ENCODE results near the gene RPS15. TPM values are rescaled to one million over a fixed set of nuclear protein-coding genes. Genes with fewer than 3 reads are reported as not detected.

The RPS15 gene
- total RNA-seq, 2 donors from 2014 or later, result 1,055 to 1,445 TPM

GRCh38 chr19:1452802-1453524 is 14.8 kb downstream of the RPS15 start:
- intact Hi-C loops (cut with DNase I), result no loop called here
- Histone ChIP-seq H3K4me1 (peaks cover 3% of the 10 kb centered on the region), H3K27ac (no peak overlapping the region), H3K36me3 (no peaks in the 10 kb centered on the region), H3K4me3 (no peak overlapping the region), H3K27me3 (peaks cover 92% of the 10 kb centered on the region), H3K9me3 (no peaks in the 10 kb centered on the region), H3K9ac (ENCODE audit: low read depth in 2 of 2, low read length in 2 of 2) (no peak overlapping the region)
- no peak for DNase-seq
- no peak for TF ChIP-seq CTCF (IDR thresholded peaks at IDR 0.05)

- no peaks in the 10 kb centered on the region for H3K9me3 ChIP-seq
- intact Hi-C loops (cut with DNase I), result no loop called here
- H3K9ac ChIP-seq (ENCODE audit: low read depth in 2 of 2, low read length in 2 of 2), result no peak overlapping the region
- peaks cover 87% of the 10 kb centered on the region for H3K27me3 ChIP-seq
- H3K27ac ChIP-seq, result no peak overlapping the region
- H3K4me3 ChIP-seq, result no peak overlapping the region
- H3K36me3 ChIP-seq, result no peaks in the 10 kb centered on the region
- TF ChIP-seq CTCF (IDR thresholded peaks at IDR 0.05), result no peak
- H3K4me1 ChIP-seq, result peaks cover 3% of the 10 kb centered on the region
- DNase-seq, result no peak
Observed at GRCh38 chr19:1453525-1454364, 15.5 kb downstream of the RPS15 start.

- no peaks in the 10 kb centered on the region for H3K9me3 ChIP-seq
- no peak for DNase-seq
- no peaks in the 10 kb centered on the region for H3K36me3 ChIP-seq
- peaks cover 75% of the 10 kb centered on the region for H3K27me3 ChIP-seq
- no peak overlapping the region for H3K4me3 ChIP-seq
- no peak overlapping the region for H3K9ac ChIP-seq (ENCODE audit: low read depth in 2 of 2, low read length in 2 of 2)
- no peak for TF ChIP-seq CTCF (IDR thresholded peaks at IDR 0.05)
- intact Hi-C loops (cut with DNase I), result no loop called here
- peaks cover 3% of the 10 kb centered on the region for H3K4me1 ChIP-seq
- H3K27ac ChIP-seq, result no peak overlapping the region
Observed at GRCh38 chr19:1455002-1455335, 16.8 kb downstream of the RPS15 start.

GRCh38 chr19:1455336-1456120 is 17.3 kb downstream of the RPS15 start:
- no peaks in the 10 kb centered on the region for H3K9me3 ChIP-seq
- peaks cover 3% of the 10 kb centered on the region for H3K4me1 ChIP-seq
- H3K4me3 ChIP-seq, result no peak overlapping the region
- no peak overlapping the region for H3K27ac ChIP-seq
- no peak overlapping the region for H3K9ac ChIP-seq (ENCODE audit: low read depth in 2 of 2, low read length in 2 of 2)
- H3K27me3 ChIP-seq, result peaks cover 69% of the 10 kb centered on the region
- TF ChIP-seq CTCF (IDR thresholded peaks at IDR 0.05), result no peak
- peak; percentile 91 for DNase-seq
- no peaks in the 10 kb centered on the region for H3K36me3 ChIP-seq
- intact Hi-C loops (cut with DNase I), result no loop called here

- Histone ChIP-seq H3K9me3 (no peaks in the 10 kb centered on the region), H3K4me3 (no peak overlapping the region), H3K27me3 (peaks cover 62% of the 10 kb centered on the region), H3K4me1 (peaks cover 3% of the 10 kb centered on the region), H3K27ac (no peak overlapping the region), H3K9ac (ENCODE audit: low read depth in 2 of 2, low read length in 2 of 2) (no peak overlapping the region), H3K36me3 (no peaks in the 10 kb centered on the region)
- TF ChIP-seq CTCF (IDR thresholded peaks at IDR 0.05), result no peak
- DNase-seq, result no peak
- intact Hi-C loops (cut with DNase I), result no loop called here
Observed at GRCh38 chr19:1456121-1456900, 18.1 kb downstream of the RPS15 start.
